K562 (cell line): ENCODE data around the gene MPDU1. TPM values are rescaled to one million over a fixed set of nuclear protein-coding genes. Genes with fewer than 3 reads are reported as not detected.

ENCODE experiments used
- ATAC-seq: fragments of 200-7000 bp; cut with Tn5 transposase; 3 replicates; pipeline ENCODE4 v1.9.1; 2020; ENCODE audit warnings: moderate library complexity
- BruUV-seq: library from RNA; stranded (reverse); fragments of 400-500 nt; replicated peaks from 2 replicates; lab custom pipeline; 2021; lab: Mats Ljungman, UMichigan
- CTCF ChIA-PET: fragments of 300-600 bp; formaldehyde crosslinking; extraction: SDS; loops from one replicate; lab custom pipeline; 2021; ENCODE audit warnings: low intra/inter-chr PET ratio; lab: Yijun Ruan, JAX
- POLR2A ChIA-PET: fragments of 300-600, 350-650 bp; sonication (Branson Sonifier 250); formaldehyde crosslinking; extraction: SDS; loops from one replicate; lab custom pipeline; 2021; ENCODE audit warnings: antibody characterized with exemption, inconsistent platforms; lab: Yijun Ruan, JAX
- DNase-seq, 4 experiments: peaks; one replicate each; pipeline versions ENCODE4 v3.0.0 to v3.0.0-alpha.2; 2011 to 2018; ENCODE audit warnings: low spot score in 3 of 4, mixed read lengths in 3 of 4; ENCODE audit errors: extremely low read depth in 1 of 4
- FAIRE-seq: peaks from 2 replicates; lab custom pipeline; 2011; peaks lifted over from hg19 to GRCh38; lab: Jason Lieb, UNC
- H2AFZ ChIP-seq: 2 replicates; pipeline ENCODE4 v1.6.0; 2011; ENCODE audit warnings: low read depth, low read length, control low read depth, inconsistent platforms
- H3K27ac ChIP-seq: fragments of 200-600 bp; 3 replicates; pipeline ENCODE4 v1.8.0; 2011; ENCODE audit warnings: low read depth, mild to moderate bottlenecking, control low read depth, inconsistent platforms, low read length, moderate library complexity, mixed read lengths; ENCODE audit errors: extremely low read depth
- H3K27me3 ChIP-seq, 2 experiments: fragments of 300-600 bp in 1 of 2; 2 replicates in 1 of 2; 3 replicates in 1 of 2; pipeline versions ENCODE4 v1.6.0 to v1.8.0; 2011; ENCODE audit warnings: inconsistent platforms in 2 of 2, low read length in 2 of 2, mild to moderate bottlenecking in 1 of 2, mixed read lengths in 1 of 2, moderate library complexity in 1 of 2; ENCODE audit not compliant: control insufficient read depth in 2 of 2, insufficient read depth in 2 of 2
- H3K36me3 ChIP-seq: fragments of 300-600 bp; 3 replicates; pipeline ENCODE4 v1.8.0; 2011; ENCODE audit warnings: mild to moderate bottlenecking, low read length, inconsistent platforms; ENCODE audit not compliant: control insufficient read depth, insufficient read depth
- H3K4me1 ChIP-seq, 2 experiments: fragments of 200-600 bp in 1 of 2; replicated peaks in 1 of 2; 2 replicates in 1 of 2; 3 replicates in 1 of 2; pipeline versions ENCODE4 v1.5.1 to v1.8.0; 2011; ENCODE audit warnings: inconsistent platforms in 2 of 2, low read length in 2 of 2, mild to moderate bottlenecking in 1 of 2, mixed read lengths in 1 of 2, moderate library complexity in 1 of 2; ENCODE audit not compliant: control insufficient read depth in 2 of 2, insufficient read depth in 2 of 2
- H3K4me2 ChIP-seq: 2 replicates; pipeline ENCODE4 v1.6.1; 2011; ENCODE audit warnings: low read length, control low read depth, inconsistent platforms, mixed read lengths; ENCODE audit not compliant: insufficient read depth
- H3K4me3 ChIP-seq: fragments of 200-600 bp; sonication (generic), shearing (Covaris generic); 2 replicates; pipeline ENCODE4 v1.5.1; 2016; ENCODE audit warnings: control low read depth, inconsistent platforms
- H3K79me2 ChIP-seq: fragments of 200-600 bp; 3 replicates; pipeline ENCODE4 v1.8.0; 2011; ENCODE audit warnings: low read length, inconsistent platforms; ENCODE audit not compliant: control insufficient read depth, insufficient read depth
- H3K9ac ChIP-seq, 2 experiments: 2 replicates each; pipeline versions ENCODE4 v1.6.0 to v1.6.1; 2011; ENCODE audit warnings: low read depth in 2 of 2, low read length in 2 of 2, control low read depth in 1 of 2, inconsistent platforms in 1 of 2, mild to moderate bottlenecking in 1 of 2, mixed read lengths in 1 of 2; ENCODE audit not compliant: insufficient read depth in 1 of 2
- H3K9me1 ChIP-seq: one replicate; pipeline ENCODE4 v1.6.0; 2011; ENCODE audit warnings: inconsistent platforms, mild to moderate bottlenecking, low read length, moderate library complexity; ENCODE audit not compliant: control insufficient read depth, insufficient read depth
- H3K9me3 ChIP-seq: replicated peaks from 2 replicates; pipeline ENCODE4 v1.5.1; 2011; ENCODE audit warnings: low read depth, low read length, inconsistent platforms; ENCODE audit not compliant: control insufficient read depth, insufficient read depth
- H4K20me1 ChIP-seq: replicated peaks from 2 replicates; pipeline ENCODE4 v1.6.1; 2011; ENCODE audit warnings: low read length, inconsistent platforms, mixed read lengths; ENCODE audit not compliant: control insufficient read depth, insufficient read depth
- E2F5 ChIP-seq: sonication (generic); formaldehyde crosslinking; IDR thresholded peaks from 2 replicates; pipeline ENCODE4 v1.8.0; 2022; ENCODE audit warnings: mild to moderate bottlenecking, missing genetic modification reagents
- POLR2AphosphoS5 ChIP-seq: IDR thresholded peaks from 2 replicates; pipeline ENCODE4 v1.6.1; 2011; ENCODE audit warnings: mild to moderate bottlenecking, low read depth, low read length, moderate library complexity; ENCODE audit not compliant: control insufficient read depth, insufficient read depth
- POLR2G ChIP-seq: fragments of 200-400 bp; formaldehyde crosslinking; IDR thresholded peaks from 2 replicates; pipeline ENCODE4 v1.6.1; 2017; ENCODE audit warnings: low read depth, mild to moderate bottlenecking, antibody characterized with exemption, low read length, moderate library complexity
- TAF7 ChIP-seq: fragments of 450-650 bp; IDR thresholded peaks from 2 replicates; pipeline ENCODE4 v1.6.1; 2016; ENCODE audit warnings: missing genetic modification characterization, missing compliant biosample characterization
- ZBTB17 ChIP-seq: fragments of 450-650 bp; formaldehyde crosslinking; IDR thresholded peaks from 2 replicates; pipeline ENCODE4 v1.4.0; 2020; ENCODE audit warnings: mild to moderate bottlenecking
- ZNF184 ChIP-seq: sonication (generic); formaldehyde crosslinking; IDR thresholded peaks from 2 replicates; pipeline ENCODE4 v1.5.0; 2020; ENCODE audit warnings: missing genetic modification reagents
- ZNF695 ChIP-seq: fragments of 450-650 bp; formaldehyde crosslinking; IDR thresholded peaks from 2 replicates; pipeline ENCODE4 v1.4.0; 2020; ENCODE audit warnings: mild to moderate bottlenecking, moderate library complexity
- WGBS: fragments of 100-300 bp; shearing (Covaris generic); methylation state at CpG from one replicate; pipeline ENCODE4 v1.1.6; 2016; ENCODE audit warnings: low coverage, mixed read lengths; ENCODE audit not compliant: insufficient coverage; ENCODE audit errors: missing lambda C conversion rate; 5-methylcytosine and 5-hydroxymethylcytosine counted together
- in situ Hi-C: fragments of 300-500 bp; cut with MboI; formaldehyde crosslinking; loops from 4 replicates; pipeline ENCODE4 v1.15.0; 2018; ENCODE audit warnings: inconsistent platforms, mixed read lengths
- intact Hi-C: fragments of 100-400 bp; cut with micrococcal nuclease; formaldehyde crosslinking; loops from 2 replicates; pipeline ENCODE4 v1.14.2; 2022
- polyA plus RNA-seq, 8 experiments: library from polyadenylated mRNA; depleted of rRNA in 4 of 8; stranded (reverse) in 5 of 8; unstranded in 3 of 8; fragments of >200 nt; fragmentation: Nextera tagmentation in 2 of 8; fragmentation: Illumina TruSeq in 1 of 8; extraction: Ambion mirVana in 2 of 8; extraction: Trizol in 1 of 8; gene quantifications; 2 replicates each; pipeline versions ENCODE4 v1.2.1 to v1.2.3, GENCODE V29; 2011 to 2014; ENCODE audit warnings: inconsistent platforms in 1 of 8, missing spikeins in 1 of 8
- total RNA-seq, 7 experiments: library from RNA; depleted of rRNA in 6 of 7; stranded (reverse); fragments of >200 nt in 6 of 7; fragmentation: Illumina TruSeq in 2 of 7; extraction: Trizol in 2 of 7; gene quantifications; 2 replicates each; pipeline versions ENCODE4 v1.2.1 to v1.2.3, GENCODE V29; 2011 to 2021; ENCODE audit warnings: low replicate concordance in 1 of 7

MPDU1 gene
- total and polyA plus RNA-seq, 9 of the 15 experiments (the other 6 are each of a cell fraction or from before 2014, with no cell fraction given) = 4.9 to 179 (median 77.1) TPM

- ChIA-PET POLR2A (interaction anchor here (0.7 to 1.5 kb wide), 2 partner anchors 8 to 13 kb away, joined by 4 read pairs; partner anchors contain the start of gene MPDU1), CTCF (no interaction called here)
- no peak for ATAC-seq
- no peak overlapping the region for H3K9ac ChIP-seq
- no peaks in the 10 kb centered on the region for H4K20me1 ChIP-seq
- no TSS peak for BruUV-seq
- H3K27ac ChIP-seq = no peak overlapping the region
- H3K4me3 ChIP-seq = no peak overlapping the region
- H3K79me2 ChIP-seq = peaks cover 16% of the 10 kb centered on the region; the same call in 2 of the 3 replicates
- no peaks in the 10 kb centered on the region for H3K27me3 ChIP-seq
- no peaks in the 10 kb centered on the region for H3K9me1 ChIP-seq
- no peak overlapping the region for H3K4me2 ChIP-seq
- in situ Hi-C loops = no loop called here
- FAIRE-seq = no peak
- 90% methylated on average over 16 of the region's 23 CpGs for WGBS
- H3K9me3 ChIP-seq = no peaks in the 10 kb centered on the region
- peaks cover 92% of the 10 kb centered on the region for H3K36me3 ChIP-seq
- no peak overlapping the region for H2AFZ ChIP-seq
- intact Hi-C loops = no loop called here
- TF ChIP-seq POLR2G = peak; percentile 53; the same call in 1 of the 2 replicates
- no peak for TF ChIP-seq E2F5 (CRISPR knock-in tag)
- TF ChIP-seq ZNF695 (CRISPR knock-in tag) = no peak
- TF ChIP-seq ZNF184 (CRISPR knock-in tag) = no peak
- no peak for TF ChIP-seq POLR2AphosphoS5
- no peak for TF ChIP-seq TAF7
- TF ChIP-seq ZBTB17 = no peak
- DNase-seq = no peak
- H3K4me1 ChIP-seq = peaks cover 11 to 25% of the 10 kb centered on the region in 2 experiments; a peak in 4 of 5 replicates
Observed at GRCh38 chr17:7592422-7593021, 8.9 kb downstream of the MPDU1 start.
